Measurements from ENCODE around the gene VPS51.

- TF ChIP-seq, protein P1, sequence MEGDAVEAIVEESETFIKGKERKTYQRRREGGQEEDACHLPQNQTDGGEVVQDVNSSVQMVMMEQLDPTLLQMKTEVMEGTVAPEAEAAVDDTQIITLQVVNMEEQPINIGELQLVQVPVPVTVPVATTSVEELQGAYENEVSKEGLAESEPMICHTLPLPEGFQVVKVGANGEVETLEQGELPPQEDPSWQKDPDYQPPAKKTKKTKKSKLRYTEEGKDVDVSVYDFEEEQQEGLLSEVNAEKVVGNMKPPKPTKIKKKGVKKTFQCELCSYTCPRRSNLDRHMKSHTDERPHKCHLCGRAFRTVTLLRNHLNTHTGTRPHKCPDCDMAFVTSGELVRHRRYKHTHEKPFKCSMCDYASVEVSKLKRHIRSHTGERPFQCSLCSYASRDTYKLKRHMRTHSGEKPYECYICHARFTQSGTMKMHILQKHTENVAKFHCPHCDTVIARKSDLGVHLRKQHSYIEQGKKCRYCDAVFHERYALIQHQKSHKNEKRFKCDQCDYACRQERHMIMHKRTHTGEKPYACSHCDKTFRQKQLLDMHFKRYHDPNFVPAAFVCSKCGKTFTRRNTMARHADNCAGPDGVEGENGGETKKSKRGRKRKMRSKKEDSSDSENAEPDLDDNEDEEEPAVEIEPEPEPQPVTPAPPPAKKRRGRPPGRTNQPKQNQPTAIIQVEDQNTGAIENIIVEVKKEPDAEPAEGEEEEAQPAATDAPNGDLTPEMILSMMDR (IDR thresholded peaks at IDR 0.05; ENCODE audit: low read depth, low read length) = no peak
- no peak for TF ChIP-seq EZH2phosphoT487 (IDR thresholded peaks at IDR 0.05; ENCODE audit: low read depth)
Observed at GRCh38 chr11:65095427-65095826, 587 bp upstream of the VPS51 start.

Measured in OCI-LY3 (cell line).